ENCODE measurements around the gene SDC1. TPM values are rescaled to one million over a fixed set of nuclear protein-coding genes. Genes with fewer than 3 reads are reported as not detected.

The SDC1 gene
- total RNA-seq, 1 donor = 13.0 TPM

GRCh38 chr2:20178249-20178607 lies 46.7 kb downstream of the SDC1 start:
- no peak for TF ChIP-seq CTCF (IDR thresholded peaks at IDR 0.05; ENCODE audit: insufficient read depth, low read length)
- H3K4me3 ChIP-seq (ENCODE audit: low read depth, low read length) = no peak overlapping the region
- DNase-seq (ENCODE audit: low read depth) = no peak

- TF ChIP-seq CTCF (IDR thresholded peaks at IDR 0.05; ENCODE audit: insufficient read depth, low read length) = no peak
- H3K4me3 ChIP-seq (ENCODE audit: low read depth, low read length) = no peak overlapping the region
- no peak for DNase-seq (ENCODE audit: low read depth)
Observed at GRCh38 chr2:20177556-20178248, 47.2 kb downstream of the SDC1 start.

- DNase-seq (ENCODE audit: low read depth) = no peak
- TF ChIP-seq CTCF (IDR thresholded peaks at IDR 0.05; ENCODE audit: insufficient read depth, low read length) = no peak
- no peak overlapping the region for H3K4me3 ChIP-seq (ENCODE audit: low read depth, low read length)
Observed at GRCh38 chr2:20176760-20177159, 48.2 kb downstream of the SDC1 start.

- TF ChIP-seq CTCF (IDR thresholded peaks at IDR 0.05; ENCODE audit: insufficient read depth, low read length) = no peak
- H3K4me3 ChIP-seq (ENCODE audit: low read depth, low read length) = no peak overlapping the region
- DNase-seq (ENCODE audit: low read depth) = no peak
Observed at GRCh38 chr2:20175931-20176330, 49.0 kb downstream of the SDC1 start.

- no peak for TF ChIP-seq CTCF (IDR thresholded peaks at IDR 0.05; ENCODE audit: insufficient read depth, low read length)
- no peak for DNase-seq (ENCODE audit: low read depth)
- no peak overlapping the region for H3K4me3 ChIP-seq (ENCODE audit: low read depth, low read length)
Observed at GRCh38 chr2:20175267-20175666, 49.7 kb downstream of the SDC1 start.

- H3K4me3 ChIP-seq (ENCODE audit: low read depth, low read length) = no peak overlapping the region
- no peak for TF ChIP-seq CTCF (IDR thresholded peaks at IDR 0.05; ENCODE audit: insufficient read depth, low read length)
- no peak for DNase-seq (ENCODE audit: low read depth)
Observed at GRCh38 chr2:20174410-20174809, 50.5 kb downstream of the SDC1 start.
